ENCODE results near the gene ST3GAL3.

GRCh38 chr1:43822040-43822690, 114.8 kb downstream of the ST3GAL3 start:
- TF ChIP-seq CTCF (IDR thresholded peaks at IDR 0.05), result no peak
- no peak for TF ChIP-seq POLR2A (IDR thresholded peaks at IDR 0.05)

Measured in Peyer's patch (tissue), 4 donors.